Amniotic epithelial cell (primary cell): Measurements from ENCODE around the gene OPN1MW3.
"Not testable (repeated sequence)": the region's sequence is repeated elsewhere in the genome, so short reads cannot be mapped to it uniquely, and the experiment has no call there.

ENCODE experiments used
- DNase-seq: peaks from one replicate; pipeline ENCODE4 v3.0.0-alpha.2; 2010; ENCODE audit warnings: low read depth

OPN1MW3 gene

DNA sequence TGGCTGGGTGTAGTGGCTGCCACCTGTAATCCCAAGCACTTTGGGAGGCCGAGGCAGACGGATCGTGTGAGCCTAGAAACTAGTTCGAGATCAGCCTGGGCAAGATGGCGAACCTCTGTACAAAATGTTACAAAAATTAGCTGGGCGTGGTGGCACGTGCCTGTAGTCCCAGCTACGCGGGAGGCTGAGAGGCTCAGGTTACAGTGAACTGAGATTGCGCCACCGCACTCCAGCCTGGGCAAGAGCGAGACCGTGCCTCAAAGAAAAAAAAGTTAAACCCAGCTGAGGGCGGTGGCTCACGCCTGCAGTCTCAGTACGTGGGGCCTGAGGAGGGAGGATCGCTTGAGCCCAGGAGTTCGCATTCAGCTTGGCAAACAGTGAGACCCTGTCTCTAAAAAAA lies 39.3 kb downstream of the OPN1MW3 start:
- no peak for DNase-seq

DNA sequence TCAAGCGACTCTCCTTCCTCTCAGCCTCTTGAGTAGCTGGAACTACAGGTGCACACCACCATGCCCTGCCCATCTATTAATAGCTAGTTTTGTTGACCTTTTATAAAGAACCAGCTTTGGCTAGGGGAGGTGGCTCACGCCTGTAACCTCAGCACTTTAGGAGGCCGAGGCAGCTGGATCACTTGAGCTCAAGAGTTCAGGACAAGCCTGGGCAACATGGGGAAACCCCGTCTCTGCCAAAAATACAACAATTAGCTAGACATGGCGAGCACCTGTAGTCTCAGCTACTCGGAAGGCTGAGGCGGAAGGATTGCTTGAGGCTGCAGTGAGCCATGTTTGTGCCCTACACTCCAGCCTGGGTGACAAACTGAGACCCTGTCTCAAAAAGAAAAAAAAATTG lies 40.9 kb downstream of the OPN1MW3 start:
- no peak for DNase-seq

DNA sequence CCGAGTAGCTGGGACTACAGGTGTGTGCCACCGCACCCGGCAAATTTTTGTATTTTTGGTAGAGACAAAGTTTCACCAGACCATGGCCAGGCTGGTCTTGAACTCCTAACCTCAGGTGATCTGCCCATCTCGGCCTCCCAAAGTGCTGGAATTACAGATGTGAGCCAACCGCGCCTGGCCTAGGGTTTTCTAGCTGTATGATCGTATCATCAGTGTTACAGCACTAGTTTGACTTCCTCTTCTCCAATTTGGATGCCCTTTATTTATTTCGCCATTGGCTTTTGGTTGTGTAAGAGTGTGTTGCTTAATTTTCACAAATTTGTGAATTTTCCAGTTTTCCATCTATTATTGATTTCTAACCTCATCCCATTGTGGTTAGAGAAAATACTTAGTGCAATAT lies 43.4 kb downstream of the OPN1MW3 start:
- DNase-seq: no peak

DNA sequence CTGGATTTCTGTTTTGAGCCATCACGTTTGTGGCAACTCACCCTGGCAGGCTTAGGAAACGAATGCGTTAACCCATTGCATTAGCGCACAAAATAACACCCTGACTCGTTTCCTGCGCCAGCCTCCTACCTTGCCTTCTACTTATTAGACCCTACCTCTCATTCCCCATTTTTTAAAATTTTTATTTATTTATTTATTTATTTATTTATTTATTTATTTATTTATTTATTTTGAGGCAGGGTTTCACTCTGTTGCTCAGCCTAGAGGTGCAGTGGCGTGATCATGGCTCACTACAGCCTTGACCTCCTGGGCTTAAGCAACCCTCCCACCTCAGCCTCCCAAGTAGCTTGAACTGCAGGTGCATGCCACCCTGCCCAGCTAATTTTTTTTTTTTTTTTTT lies 45.6 kb downstream of the OPN1MW3 start:
- DNase-seq: not testable (repeated sequence)

DNA sequence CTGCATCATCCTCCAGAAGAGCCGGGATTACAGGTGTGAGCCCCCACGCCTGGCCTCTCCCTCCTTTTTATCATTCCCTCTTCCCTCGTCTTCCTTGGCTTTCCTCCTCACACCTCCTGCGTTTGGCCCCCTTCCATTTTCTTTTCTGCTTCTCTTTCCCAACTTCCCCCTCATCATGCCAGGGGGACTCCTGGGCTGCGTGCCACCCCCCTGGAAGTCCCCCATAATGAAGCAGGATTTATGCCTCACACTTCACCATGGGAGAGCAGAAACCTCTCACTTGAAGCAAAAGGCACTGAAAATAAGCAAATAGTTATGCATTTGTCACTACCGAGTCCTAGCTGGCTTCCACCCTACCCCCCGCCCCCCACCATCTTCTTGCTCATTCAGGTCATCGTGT lies 46.1 kb downstream of the OPN1MW3 start:
- no peak for DNase-seq

DNA sequence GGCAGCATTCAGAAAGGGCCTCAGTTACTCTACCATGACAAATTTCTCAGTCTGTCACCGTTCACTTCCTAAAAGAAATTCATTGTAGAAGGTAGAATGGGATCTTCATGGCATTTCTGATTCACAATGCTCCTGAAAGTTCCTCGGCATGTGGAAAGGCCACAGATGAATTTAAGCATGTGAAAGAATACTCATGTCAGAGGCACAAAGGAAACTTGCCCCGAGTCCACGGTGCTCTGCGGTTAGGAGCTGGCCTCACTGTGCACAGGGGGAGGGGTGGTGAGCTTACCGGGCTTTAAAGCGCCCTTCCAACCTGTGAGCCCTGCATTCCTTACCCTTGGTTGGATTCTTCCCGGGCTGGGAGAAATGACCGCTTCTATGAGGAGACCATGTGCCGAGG lies 47.5 kb downstream of the OPN1MW3 start:
- DNase-seq: no peak

DNA sequence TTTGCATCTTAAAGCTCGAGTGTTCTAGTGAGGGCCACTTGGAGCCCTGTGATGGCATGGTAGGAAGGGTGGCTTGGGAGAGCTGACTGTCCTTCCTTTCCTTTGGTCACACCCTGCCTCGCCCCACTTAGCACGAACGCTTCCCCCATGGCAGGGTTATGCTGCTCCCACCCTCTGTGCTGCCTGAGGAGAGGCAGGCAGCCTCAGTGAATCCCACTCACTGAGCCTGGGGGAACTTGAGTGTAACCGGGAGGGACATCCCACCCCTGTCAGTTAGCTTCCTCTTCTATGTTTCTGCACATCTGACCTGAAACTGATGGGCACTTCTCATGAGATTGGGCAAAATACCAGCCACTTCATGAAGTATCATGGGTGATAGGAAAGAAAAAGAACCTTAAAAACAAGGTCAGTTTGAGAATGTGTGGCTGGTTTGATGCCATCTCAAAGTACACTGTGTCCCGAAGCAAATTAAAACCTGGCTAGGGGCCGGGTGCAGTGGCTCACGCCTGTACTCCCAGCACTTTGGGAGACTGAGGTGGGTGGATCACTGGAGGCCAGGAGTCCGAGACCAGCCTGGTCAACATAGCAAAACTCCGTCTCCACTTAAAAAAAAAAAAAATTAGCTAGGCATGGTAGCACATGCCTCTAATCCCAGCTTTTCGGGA lies 48.3 kb downstream of the OPN1MW3 start:
- DNase-seq: no peak

DNA sequence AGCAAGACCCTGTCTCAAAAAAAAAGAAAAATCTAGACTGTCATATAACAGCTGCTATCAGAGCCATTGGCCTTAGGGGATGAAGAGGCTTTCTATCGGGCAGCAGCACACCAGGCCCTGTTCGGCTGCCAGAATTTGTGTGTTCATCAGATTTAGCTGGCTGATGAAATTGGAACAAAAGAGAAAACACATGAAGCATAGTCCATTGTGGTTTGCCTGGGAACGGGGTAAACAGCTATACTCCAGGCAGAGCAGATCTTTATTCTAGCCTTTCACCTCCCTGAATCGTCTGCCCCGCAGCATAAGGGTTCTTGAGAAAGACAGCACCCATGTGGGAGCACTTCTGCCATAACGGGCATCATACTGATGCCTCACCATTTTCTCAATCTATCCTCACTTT lies 49.8 kb downstream of the OPN1MW3 start:
- DNase-seq: no peak

DNA sequence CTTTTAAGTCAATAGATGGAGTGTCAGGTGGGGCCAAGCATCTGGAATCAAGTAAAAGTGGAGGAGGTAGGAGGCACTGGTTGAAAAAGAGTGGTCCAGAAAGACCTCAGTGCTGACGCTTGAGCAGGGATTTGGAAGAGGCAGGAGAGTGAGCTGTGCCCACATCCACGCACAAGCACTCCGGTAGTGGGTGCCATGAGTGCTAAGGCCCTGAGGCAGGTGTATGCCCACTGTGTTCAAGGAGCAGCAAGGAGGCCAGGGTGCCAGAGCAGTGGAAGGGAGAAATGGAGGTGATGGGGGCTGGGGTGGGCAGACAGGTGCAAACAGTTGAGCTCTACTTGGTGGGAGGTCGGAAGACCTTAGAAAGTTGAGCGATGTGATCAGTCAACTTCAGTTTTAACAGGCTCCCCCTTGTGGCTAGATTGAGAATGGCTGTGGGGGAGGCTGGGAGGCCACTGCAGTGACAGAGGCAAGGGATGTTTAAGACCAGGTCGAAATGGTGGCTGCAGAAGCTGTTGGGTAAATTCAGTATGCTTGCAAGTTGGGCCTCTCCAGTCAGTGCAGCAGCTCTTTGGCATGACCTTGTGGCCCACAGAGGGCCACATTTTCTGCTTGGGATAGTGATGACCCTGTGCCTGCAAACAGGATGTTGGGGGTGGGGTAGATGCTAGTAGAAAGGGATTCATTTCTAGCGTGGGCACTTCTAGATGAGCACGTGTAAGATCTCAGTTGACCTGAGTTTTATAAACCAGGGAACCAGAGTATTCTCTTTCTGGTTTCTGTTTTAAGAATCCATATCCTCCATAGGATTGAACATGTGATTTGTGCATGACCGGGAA lies 50.9 kb downstream of the OPN1MW3 start:
- peak; percentile 20 for DNase-seq

DNA sequence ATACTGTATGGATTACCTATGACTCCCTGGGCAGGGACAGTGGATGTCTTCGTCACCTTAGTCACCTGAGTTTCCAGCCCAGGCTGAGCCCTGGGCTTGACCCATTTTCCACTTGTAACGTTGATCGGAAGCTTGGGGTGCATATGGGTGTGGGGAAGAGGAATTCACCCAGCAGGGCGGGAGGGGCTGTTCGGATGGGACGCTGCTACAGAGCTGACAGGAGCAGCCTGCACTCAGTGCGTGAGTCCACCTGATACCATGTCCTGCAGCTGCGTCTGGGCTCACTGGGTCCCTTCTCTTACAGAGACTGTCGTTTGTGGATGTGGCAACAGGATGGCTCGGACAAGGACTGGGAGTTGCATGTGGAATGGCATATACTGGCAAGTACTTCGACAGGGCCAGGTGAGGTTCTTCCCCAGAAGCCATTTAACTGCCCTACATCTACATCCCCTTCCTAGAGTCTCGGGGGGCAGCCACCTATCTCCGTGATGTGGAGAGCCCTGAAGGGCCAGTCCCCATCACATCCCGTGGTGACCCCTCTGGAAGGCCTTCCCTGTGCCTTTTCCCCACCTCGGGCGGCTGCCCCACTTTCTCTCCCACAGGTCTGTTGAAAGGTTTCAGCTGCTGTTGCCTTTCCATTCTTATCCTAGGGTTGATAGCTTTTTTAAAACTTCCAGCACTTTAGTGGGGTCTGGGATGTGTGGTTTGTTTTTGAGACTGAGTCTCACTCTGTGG lies 51.8 kb downstream of the OPN1MW3 start:
- DNase-seq: no peak

DNA sequence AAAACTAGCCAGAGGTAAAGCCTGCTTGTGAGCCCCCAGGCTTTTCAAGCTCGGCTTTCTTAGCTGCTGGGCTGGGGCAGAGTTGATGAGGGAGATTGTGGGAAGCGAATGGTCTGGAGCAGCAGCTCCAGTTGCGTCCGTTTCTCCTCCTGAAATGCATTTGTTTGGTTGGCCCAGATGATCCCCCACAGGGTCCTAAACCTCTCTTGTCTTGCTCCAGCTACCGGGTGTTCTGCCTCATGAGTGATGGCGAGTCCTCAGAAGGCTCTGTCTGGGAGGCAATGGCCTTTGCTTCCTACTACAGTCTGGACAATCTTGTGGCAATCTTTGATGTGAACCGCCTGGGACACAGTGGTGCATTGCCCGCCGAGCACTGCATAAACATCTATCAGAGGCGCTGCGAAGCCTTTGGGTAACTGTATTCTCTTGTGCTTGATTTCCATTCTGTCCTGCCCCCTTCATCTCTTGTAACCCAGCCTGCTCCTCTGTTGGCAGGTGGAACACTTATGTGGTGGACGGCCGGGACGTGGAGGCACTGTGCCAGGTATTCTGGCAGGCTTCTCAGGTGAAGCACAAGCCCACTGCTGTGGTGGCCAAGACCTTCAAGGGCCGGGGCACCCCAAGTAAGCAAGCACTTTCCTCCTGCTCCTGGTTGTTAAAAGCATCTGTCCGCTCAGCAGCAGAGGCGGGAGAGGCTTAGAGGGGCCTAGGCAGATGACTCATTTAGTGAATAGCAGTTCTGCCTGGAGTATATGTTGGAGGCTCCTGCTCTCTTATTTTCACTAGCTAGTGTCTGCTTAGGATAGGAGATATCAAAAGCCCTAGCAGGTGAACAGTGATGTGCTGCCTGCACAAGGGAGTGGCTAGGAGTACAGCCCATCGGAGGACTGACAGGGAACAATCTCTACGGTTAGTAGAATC lies 53.5 kb downstream of the OPN1MW3 start:
- DNase-seq: no peak

GRCh38 chrX:154312116-154312515 lies 54.7 kb downstream of the OPN1MW3 start:
- DNase-seq: no peak

DNA sequence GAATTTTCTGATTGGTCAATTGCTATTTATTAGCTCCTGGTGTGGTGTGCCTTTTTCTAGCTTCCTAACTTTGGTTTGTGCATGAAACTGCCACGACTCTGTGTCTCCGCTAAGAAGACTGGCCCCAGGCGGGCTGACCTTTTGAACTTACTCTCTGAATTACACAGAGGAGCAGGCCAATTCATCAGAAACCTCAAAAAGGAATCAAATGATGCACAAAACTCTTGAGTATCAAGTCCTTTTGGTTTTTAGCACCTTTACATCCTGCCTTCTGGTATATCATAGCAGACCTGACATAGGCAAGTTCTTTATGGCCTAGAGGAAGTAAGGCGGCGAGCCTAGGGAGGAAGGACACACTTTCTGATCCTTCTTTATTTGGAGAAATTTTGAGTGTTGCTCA lies 55.8 kb downstream of the OPN1MW3 start:
- DNase-seq: no peak

DNA sequence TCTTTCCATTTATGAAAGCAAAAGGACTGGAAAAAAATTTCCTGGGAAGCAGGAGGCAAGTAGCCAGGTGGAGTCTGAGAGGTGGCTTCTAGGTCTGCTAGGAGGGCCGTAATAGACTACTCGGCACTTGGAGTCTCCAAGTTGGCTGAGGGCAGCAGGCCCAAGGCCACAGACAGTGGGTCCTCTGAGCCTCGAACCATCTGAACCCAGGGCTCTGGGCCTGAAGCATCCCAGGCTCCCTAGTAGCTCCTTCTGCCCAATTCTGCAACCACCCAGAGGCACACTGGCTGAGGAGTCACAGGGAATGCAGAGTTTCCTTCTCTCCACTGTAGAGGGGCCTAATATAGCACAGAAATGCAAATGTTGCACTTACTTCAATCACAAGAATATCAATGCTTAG lies 58.0 kb downstream of the OPN1MW3 start:
- no peak for DNase-seq

DNA sequence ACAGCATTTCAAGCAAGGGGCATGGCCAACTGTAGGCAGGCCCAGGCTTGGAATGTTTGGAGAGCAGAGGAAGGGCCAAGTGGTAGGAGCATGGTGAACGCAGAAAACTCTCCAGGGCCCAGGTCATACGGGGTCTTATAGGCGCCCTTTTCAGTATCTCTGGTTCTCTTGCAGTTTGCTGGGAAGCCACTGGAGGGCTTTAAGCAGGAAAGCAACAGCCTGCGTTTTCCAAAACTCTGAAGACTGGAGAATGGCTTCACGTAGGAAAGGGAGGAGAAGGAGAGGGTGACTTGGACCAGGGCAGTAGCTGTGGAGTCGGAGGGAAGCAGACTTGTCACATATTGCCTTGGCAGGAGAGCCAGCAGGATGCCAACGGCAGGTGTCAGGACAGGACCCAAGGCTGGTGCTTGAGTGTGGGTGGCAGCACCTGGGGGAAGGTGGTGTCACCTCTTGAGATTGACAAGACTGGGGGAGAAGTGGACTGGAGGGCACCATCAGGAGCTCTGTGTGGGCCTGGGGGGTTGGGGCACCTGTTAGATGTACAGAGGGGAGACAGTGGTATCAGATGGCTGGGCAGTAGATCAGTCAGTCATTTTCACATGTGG lies 60.1 kb downstream of the OPN1MW3 start:
- peak; percentile 9 for DNase-seq

GRCh38 chrX:154320406-154320805 lies 63.0 kb downstream of the OPN1MW3 start:
- DNase-seq: no peak
